Measurements from ENCODE around the gene NOP9.

NOP9 gene

DNA sequence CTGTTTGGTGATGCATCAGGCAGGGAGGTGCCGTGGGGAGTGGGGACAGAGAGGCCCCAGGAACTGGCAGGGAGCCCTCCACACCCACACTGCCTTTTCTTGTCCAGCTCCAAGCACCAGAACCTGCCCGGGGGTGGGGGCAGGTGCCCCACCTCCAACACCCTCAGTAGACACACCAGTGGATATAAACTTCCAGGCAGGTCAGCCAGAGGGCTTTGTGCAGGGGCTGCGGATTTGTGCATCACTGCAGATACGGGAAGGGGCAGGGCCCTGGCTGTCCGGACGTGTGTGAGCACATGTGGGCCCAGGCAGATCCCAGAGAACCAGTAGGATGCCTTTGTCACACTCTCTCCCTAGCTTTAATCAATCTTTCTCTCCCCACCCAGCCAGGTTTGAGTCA, 35.4 kb upstream of the NOP9 start:
- no peak for DNase-seq

- no peak for DNase-seq
Observed at GRCh38 chr14:24266344-24267244, 33.1 kb upstream of the NOP9 start.

- no peak for DNase-seq
Observed at GRCh38 chr14:24267516-24267915, 32.1 kb upstream of the NOP9 start.

DNA sequence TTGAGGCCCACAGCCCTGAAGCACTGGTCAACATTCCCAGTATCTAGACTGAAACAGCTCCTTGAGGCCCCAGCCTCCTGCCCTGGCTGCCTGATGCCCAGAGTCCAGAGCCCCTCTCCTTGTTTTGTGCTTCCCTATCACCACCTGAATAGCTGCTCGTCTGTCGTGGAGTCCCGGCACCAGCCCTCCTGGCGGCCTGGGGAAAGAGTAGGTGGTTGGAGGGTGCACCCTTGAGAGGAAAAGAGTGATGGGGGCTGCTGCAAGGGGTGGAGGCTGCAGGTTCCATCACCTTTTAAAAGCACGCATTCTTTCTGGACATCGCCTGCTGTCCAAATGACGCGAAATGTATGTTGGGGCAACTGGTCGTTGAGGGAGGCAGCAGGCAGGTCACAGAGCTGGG, 31.4 kb upstream of the NOP9 start:
- no peak for DNase-seq

- no peak for DNase-seq
Observed at GRCh38 chr14:24269368-24269767, 30.3 kb upstream of the NOP9 start.

GRCh38 chr14:24269910-24270536, 29.6 kb upstream of the NOP9 start:
- DNase-seq, result no peak

DNA sequence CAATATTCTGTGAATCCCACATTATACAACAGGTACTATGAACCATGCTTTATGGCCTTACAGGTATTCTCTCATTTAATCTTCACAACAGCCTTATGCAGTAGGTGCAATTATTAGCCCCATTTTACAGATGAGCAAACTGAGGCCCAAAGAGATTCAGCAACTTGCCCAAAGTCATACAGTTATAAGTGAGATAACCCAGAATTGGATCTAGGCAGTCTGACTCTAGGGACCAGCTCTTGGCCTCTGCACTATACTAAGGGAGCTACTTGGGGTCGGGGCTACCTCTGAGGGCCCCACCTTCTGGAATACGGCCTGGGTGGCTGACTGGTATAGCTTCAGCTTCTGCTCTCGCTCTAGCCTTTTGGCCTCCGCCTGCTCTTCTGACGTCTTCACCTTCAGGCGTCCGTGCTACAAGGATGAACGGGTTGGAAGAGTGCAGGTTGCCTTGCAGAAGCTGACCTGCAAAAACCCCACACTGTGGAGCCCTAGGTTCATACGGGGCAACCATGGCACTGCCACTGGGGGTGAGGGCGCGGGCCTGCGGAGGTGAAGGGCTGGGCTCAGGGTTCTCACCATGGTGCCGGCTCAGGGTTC, 29.0 kb upstream of the NOP9 start:
- DNase-seq, result no peak

- DNase-seq, result peak; percentile 95
Observed at GRCh38 chr14:24271134-24271833, 28.4 kb upstream of the NOP9 start, which contains the start of gene RABGGTA. Gene RABGGTA (minus strand): TSS chr14:24271597. CDS start chr14:24271115, 482 bp downstream.

DNA sequence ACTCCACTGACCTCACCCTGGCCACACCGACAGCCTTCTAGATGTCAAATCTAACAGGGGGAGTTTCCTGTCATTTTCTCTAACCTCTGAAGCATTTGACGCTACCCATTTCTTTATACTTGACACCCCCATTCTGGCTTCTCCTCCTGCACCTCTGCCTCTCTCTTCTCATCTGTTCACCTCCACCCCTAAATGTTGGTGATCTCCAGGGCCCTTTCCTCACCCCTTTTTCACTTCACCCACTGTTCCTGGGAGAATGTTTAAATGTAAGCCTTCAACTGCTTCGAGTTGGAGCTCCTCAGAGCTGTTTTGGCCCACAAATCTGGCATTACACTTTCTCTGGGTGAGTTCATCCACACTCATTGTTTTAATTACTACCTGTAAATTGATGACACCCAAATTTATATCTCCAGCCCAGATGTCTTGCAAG, 27.8 kb upstream of the NOP9 start:
- DNase-seq, result no peak

DNA sequence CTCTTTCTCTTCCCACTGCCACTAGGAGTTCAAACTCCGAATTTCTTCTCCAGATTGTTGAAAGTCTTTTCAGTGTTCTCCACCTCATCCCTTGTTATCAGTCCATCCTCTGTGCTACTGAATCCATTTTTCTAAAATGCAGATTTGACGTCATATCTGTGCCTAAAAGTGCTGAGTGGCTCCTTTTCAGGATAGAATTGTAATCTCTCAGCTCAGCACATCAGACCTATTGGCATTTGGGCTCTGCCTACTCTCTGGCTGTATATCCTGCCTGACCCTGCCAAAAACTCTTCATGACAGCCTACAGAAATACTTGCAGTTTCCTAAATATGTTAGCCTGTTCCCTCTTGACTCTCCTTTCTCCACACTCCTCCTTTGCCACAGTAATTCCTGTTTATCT, 27.2 kb upstream of the NOP9 start:
- DNase-seq, result no peak

- DNase-seq, result no peak
Observed at GRCh38 chr14:24273422-24273998, 26.1 kb upstream of the NOP9 start.

GRCh38 chr14:24274101-24274543, 25.5 kb upstream of the NOP9 start:
- DNase-seq, result no peak

DNA sequence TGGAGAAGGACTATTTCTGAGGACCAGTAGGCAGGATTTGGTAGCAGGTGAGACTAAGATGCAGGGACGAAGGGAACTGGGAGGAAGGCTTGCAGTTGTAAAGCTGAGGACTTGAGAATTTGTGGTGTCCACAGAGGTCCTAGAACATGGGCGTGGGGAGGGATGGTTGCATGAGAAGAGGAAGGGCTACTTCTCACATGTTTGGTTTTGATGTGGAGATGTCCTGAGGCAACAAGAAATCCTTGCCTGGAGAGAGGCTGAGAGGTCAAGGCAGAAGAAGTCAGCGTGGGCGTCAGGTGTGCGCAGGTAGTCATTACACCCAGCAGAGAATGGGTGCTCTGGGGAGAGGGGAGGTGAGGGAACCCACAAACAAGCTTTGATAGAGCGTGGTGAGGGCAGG, 22.6 kb upstream of the NOP9 start:
- DNase-seq, result no peak

- no peak for DNase-seq
Observed at GRCh38 chr14:24277606-24278321, 21.9 kb upstream of the NOP9 start.

GRCh38 chr14:24278424-24278823, 21.2 kb upstream of the NOP9 start:
- DNase-seq, result no peak

GRCh38 chr14:24279301-24280186, 20.1 kb upstream of the NOP9 start:
- no peak for DNase-seq

DNA sequence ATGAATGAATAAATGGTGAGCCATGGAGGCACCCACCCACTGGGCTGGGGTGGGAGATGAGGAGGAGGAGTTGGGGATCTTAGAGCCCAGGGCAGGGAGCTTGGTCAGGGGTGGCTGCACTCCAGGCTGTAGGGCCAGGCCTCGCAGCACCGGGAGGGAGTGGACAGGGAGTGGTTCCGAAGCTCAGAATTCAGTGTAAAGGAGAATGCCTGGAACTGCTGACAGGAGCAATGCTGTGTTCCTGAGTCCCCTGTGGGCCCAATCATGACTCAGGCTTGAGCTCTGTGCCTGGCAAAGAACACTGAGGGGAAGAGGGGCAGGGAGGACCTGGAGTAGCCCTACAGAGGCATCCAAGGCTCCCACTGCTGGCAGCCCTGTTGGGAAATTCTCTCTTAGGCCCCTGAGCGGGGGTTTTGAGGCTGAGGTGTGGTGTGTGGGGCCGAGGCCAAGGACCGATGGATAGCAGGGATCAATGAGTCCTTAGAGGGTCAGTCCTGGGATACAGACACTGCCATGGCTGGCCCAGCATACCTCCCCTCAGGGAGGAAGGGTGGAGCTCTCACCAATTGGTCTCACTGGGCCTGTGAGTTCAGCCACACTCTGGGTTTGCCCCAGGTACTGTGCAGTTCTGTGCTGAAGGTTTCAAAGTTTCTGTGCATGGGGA, 18.7 kb upstream of the NOP9 start:
- DNase-seq, result no peak

DNA sequence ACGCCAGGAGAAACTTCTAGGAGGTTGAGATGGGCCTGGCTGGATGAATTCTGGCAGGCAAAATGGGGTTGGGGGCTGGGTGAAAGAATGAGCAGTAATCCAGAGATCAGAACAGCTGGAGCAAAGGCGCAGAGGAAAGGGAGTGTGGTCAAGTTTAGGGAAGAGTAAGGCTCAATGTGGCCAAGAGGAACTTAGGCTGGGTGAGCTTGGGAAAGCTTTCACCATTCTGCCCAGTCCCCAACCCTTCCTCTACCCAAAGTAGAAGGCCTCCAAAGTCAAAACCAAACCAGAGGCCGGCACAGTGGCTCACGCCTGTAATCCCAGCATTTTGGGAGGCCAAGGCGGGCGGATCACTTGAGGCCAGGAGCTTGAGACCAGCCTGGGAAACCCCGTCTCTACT, 18.0 kb upstream of the NOP9 start:
- no peak for DNase-seq

GRCh38 chr14:24282736-24283135, 16.9 kb upstream of the NOP9 start:
- DNase-seq, result no peak

DNA sequence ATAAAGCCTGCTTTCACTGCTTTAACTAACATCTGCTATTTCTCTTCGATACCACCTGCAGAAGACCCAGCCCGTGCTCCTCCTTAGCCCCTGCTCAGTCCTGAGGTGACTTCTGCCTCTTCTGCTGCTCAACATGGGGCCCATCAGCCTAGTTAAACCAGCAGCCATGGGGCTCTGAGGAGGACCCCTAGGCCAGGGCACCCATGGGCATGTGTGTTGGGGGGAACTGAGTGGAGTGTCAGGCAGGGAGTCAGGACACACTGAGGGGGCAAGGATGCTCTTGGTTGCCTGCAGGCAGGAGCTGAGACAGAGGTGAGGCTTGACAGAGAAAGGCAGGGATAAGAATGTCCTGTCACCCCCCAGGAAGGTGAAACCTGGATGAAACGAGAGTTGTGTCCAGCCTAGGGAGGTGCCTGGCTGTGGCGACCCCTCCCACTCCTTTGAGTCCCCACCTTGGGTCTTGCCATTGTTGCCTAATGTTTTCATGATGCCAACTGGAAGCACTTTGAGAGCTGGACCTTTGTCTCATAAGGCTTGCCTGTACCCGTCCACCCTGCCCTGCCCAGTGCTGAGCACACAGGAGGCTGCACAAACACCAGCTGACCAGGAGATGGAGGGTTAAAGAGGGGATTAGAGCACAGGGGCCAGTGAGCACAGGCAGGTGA, 15.7 kb upstream of the NOP9 start:
- no peak for DNase-seq

All from NCI-H2227 treated with DMSO at 0.1 percent for 48 hours (cell line).